GM19324 (cell line): ENCODE results near the gene TRABD.
"Not testable (repeated sequence)": the region's sequence is repeated elsewhere in the genome, so short reads cannot be mapped to it uniquely, and the experiment has no call there.

Experiments
- ATAC-seq: cut with Tn5 transposase; IDR thresholded peaks from one replicate; pipeline ENCODE4 v1.9.1; 2021; ENCODE audit warnings: mild to moderate bottlenecking, moderate library complexity; ENCODE audit not compliant: unreplicated experiment, low FRiP score

TRABD gene, protein sequence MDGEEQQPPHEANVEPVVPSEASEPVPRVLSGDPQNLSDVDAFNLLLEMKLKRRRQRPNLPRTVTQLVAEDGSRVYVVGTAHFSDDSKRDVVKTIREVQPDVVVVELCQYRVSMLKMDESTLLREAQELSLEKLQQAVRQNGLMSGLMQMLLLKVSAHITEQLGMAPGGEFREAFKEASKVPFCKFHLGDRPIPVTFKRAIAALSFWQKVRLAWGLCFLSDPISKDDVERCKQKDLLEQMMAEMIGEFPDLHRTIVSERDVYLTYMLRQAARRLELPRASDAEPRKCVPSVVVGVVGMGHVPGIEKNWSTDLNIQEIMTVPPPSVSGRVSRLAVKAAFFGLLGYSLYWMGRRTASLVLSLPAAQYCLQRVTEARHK

DNA sequence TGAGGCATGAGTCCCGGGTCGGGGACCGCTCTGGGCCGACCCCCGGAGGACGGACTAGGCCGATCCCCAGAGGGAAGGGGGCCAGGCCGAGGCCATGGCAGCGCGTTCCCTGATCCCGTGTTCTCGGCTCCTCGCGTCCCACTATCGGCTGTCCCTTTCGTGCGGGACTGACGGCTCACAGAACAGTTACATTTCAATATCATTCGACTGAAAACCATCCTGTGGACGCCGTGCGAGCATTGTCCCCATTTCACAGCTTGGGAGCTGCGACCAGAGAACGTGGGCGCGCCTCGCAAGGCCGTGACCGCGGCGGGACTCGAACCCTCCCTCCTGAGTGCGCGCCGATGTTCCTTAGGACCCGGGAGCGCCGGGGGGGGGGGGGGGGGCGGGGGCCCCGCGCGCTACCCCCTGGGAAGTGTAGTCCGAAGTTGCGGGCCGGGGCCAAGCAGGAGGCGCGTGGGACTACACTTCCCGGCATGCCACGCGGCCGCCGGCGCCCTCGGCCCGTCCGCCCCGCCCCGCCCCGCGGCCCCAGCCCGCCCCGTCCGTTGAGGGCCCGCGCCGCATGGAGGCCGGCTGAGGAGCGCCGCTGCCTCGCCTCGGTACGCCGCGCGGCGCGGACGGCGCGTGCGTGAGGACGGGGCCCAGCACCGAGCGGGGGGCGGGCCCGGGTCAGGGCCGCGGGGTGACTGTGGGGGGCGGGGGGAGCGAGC is at the start of gene TRABD:
Gene TRABD (plus strand): TSS at position 539 of the 713 bp plus-strand sequence. CDS start 7,148 bp downstream, outside the sequence.
- ATAC-seq = peak; percentile 41

DNA sequence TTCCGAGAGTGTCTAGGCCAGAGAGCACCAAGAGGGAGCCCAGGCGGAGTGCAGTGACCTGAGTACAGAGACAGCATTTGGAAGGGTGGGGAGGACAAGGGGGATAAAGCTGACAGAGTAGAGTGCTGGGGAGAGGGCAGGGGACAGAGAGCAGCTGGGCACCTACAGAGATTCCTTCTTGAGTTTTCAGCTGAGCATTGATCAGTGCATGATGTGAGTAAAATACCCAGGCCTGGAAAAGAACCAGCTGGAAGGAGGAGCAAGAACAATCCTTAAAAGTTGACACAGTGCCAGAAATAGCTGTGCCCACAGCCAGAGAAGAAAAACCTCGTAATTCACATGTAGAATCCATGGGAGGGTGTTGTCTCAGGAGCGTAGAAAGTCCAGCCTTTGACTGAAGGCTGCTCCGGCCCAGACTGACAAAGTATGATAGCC is 49.1 kb upstream of the TRABD start:
- ATAC-seq = no peak

- ATAC-seq = not testable (repeated sequence)
Observed at GRCh38 chr22:50137277-50137676, 48.4 kb upstream of the TRABD start.

- no peak for ATAC-seq
Observed at GRCh38 chr22:50138041-50138440, 47.7 kb upstream of the TRABD start.

DNA sequence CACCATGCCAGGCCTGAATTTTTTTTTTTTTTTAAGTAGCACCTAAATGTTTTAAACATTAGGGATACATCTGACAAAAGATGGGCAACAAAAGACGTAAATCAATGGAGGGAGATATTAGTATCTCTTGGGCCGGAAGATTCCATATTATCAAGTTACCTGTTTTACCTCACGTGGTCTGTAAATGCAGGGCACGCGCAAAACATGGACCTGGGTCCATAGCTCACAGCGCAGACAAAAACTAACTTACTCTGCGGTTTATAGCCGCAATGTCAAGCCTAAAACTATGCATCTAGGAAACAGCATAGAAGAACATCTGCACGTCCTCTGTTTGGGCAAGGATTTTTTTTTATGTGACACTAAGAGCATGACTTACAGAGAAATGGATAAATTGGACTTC is 46.7 kb upstream of the TRABD start:
- ATAC-seq = no peak

DNA sequence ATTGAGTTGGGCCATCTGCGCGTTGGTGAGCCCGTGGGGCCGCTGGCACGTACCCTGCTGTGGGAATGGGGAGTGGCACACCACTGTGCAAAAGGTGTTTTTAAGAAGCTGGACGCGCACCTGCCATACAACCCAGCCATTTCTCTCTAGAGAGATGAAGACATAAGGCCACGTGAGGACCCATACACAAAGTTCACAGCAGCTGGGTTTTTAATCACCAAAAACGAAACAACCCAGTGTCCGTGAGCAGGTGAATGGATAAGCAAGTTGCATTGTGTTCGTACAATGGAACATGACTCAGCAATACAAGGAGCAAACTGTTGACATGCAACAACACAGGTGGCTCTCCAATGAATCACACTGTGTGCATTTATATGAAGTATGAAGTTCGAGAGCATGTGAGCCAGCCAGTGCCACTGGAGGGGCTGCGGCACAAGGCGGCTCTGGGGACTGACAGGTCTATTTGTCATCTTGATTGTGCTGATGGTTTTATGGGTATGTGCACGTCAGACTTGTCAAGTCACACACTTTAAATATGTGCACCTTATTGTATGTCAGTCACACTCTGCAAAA is 45.8 kb upstream of the TRABD start:
- ATAC-seq = no peak

DNA sequence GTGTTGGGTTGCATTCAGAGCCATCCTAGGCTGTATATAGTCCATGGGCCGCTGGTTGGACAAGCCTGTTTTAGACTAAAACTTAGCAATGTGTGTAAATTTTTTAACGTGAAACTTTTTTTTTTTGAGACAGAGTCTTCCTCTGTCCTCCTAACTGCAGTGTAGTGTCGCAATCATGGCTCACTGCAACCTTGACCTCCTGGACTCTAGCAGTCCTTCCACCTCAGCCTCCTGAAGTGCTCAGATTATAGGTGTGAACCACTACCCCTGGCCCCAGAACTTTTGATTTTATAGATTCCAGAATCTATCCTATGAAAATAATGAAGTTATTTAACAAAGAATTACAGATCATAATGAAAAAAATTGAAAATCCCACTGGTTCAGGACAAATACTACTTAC is 45.1 kb upstream of the TRABD start:
- ATAC-seq = no peak

GRCh38 chr22:50141462-50141861 is 44.3 kb upstream of the TRABD start:
- no peak for ATAC-seq

DNA sequence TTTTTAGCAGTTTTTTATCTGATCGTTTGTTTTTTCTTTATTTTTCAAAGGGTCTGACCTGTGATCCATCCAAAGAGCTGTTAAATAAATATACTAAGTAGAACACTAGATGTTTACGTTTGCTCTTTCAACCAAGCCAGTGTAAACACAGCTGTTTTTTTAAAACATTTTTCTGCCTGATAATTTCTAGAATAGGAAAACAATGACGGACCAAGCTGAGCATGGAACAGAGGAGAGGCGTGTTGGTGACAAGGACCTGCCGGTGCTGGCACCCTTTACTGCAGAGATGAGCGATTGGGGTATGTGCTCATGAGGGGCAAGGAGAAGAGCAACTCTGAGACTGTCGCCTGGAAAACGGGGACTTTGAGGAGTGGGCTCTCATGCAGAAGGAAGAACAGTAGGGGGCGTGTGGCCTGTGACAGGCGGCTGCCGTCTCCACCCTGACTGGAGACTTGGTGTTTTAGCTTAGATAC is 43.8 kb upstream of the TRABD start:
- no peak for ATAC-seq

DNA sequence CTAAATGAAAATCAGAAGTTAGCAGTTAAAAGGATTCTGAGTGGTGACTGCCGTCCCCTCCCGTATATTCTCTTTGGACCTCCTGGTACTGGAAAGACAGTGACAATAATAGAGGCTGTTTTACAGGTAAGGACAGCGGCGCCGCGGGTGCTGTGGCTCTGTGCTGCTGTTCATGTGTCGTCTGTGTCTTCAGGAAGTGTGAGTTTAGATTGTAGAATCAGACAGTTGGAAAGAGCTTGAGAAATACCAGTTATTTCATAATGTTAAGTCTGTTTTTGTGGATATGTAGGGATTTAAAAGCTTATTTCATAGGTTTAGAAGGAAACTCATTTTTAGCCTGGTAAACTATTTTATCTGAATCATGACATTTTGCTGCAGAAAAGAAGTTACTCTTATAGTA is 42.6 kb upstream of the TRABD start:
- no peak for ATAC-seq

- no peak for ATAC-seq
Observed at GRCh38 chr22:50144005-50144614, 41.6 kb upstream of the TRABD start.

DNA sequence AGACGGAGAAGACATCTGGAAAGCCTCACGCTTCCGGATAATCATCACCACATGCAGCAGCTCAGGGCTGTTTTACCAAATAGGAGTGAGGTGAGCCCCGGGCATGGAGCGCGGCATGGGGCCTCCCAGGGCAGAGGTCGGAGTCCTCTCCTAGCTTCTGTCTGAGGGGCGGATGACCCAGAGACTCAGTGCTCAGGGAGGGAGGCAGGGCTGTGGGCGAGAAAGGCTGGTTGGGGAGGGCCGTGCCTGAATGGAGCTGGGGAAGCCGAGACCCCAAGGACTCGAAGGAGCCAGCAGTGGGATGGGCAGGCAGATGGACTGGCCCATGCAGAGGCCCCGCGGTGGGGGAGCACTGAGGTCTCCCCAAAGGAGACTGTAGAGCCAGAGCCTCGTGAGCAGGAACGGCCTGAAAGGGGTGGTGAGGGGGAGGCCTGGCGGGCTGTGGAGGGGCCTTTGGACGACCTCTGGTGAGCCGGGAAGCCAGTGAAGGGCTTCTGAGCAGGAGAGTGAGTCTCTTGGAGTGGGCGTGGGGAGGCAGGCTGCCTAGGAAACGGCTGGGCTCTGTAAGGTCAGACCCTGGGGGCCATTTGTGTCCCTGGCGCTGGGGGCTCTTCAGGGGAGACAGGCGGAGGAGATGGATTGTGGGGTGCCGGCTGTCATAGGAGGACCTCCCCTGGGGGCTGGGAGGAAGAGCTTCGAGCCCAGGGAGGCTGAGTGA is 39.8 kb upstream of the TRABD start:
- ATAC-seq = no peak

GRCh38 chr22:50146439-50147238 is 39.1 kb upstream of the TRABD start:
- no peak for ATAC-seq

DNA sequence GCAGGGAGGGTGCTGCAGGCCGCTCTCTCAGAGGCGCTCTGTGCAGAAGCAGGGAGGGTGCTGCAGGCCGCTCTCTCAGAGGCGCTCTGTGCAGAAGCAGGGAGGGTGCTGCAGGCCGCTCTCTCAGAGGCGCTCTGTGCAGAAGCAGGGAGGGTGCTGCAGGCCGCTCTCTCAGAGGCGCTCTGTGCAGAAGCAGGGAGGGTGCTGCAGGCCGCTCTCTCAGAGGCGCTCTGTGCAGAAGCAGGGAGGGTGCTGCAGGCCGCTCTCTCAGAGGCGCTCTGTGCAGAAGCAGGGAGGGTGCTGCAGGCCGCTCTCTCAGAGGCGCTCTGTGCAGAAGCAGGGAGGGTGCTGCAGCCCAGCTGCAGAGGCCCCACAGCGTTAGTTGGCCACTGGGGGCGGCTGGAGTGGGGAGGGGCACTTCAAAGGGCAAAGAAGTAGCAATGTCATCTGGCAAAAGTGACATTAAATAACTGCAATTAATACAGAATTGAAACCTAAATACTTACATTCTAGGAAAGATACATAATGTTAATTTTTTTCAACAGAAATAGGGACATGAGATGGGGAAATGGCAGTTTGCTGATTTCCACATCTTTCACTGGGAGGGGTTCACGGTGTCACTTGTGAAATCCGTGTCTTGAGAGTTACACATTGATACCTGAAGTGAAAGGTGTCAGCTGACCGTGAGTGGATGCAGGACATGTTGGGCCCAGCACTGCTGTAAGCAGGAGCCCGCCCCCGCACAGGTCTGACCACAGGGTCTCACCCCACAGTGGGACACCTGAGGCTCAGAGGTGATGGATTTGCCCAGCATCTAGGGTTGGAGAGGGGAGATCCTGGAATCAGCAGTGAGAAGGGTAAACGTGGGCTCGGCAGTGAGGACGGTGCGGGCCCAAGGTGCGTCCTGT is 38.2 kb upstream of the TRABD start:
- not testable (repeated sequence) for ATAC-seq

GRCh38 chr22:50148166-50148500 is 37.6 kb upstream of the TRABD start:
- ATAC-seq = no peak

DNA sequence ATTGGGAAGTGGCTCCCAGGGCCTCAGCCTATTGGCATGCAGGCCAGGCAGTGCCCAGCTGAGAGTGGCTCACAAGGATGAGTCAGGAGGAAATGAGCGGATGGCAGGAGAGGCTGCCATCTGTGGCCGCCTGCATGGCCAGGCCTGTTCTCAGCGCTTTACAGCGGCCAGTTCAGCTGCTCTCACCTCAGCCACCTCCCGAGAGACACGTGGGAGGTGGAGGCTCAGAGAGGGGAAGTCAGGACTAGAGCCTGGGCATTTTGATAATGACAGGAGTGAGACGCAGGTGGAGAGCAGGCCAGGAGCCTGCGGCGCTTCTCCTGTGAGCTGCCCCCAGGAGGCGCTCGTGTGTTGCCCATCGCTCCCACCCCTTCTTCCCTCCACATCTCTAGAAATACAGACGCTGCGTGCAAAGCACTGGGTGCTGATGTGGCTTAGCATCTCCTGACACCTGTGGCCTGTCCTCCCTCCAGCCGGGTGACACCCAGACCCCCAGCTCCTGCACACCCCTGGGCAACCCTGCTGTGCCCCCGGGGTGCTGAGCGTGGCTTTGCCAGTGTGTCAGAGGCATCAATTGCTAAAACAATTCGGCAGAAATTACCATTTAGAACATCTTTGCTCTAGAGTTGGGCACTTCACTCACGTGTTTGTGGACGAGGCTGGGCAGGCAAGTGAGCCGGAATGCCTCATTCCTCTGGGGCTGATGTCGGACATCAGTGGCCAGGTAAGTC is 36.6 kb upstream of the TRABD start:
- ATAC-seq = no peak

- ATAC-seq = no peak
Observed at GRCh38 chr22:50150161-50151129, 35.3 kb upstream of the TRABD start.
